8988T (cell line): ENCODE results near the gene NMNAT1.
"Not testable (repeated sequence)": the region's sequence is repeated elsewhere in the genome, so short reads cannot be mapped to it uniquely, and the experiment has no call there.

Experiments
- DNase-seq: peaks from one replicate; pipeline ENCODE4 v3.0.0; 2011

The NMNAT1 gene

GRCh38 chr1:10020678-10021077, 77.4 kb downstream of the NMNAT1 start:
- DNase-seq, result not testable (repeated sequence)

DNA sequence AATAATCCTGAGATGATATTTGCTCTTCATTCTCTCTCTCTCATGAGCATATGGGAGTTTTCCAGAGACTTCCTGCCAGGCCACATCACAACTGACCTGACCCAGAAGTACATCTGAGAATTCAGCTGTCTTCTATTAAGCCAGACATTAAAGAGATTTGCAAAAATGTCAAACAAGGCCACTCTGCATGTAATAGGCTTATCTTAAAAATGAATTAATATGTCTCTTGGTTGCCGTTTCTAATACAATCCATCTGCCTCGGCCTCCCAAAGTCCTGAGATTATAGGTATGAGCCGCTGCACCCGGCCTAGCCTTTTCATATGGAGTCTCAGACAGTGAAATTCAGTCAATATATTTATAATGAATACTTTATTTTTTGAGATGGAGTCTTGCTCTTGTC, 78.7 kb downstream of the NMNAT1 start:
- DNase-seq, result not testable (repeated sequence)

- DNase-seq, result no peak
Observed at GRCh38 chr1:10022656-10023055, 79.4 kb downstream of the NMNAT1 start.

DNA sequence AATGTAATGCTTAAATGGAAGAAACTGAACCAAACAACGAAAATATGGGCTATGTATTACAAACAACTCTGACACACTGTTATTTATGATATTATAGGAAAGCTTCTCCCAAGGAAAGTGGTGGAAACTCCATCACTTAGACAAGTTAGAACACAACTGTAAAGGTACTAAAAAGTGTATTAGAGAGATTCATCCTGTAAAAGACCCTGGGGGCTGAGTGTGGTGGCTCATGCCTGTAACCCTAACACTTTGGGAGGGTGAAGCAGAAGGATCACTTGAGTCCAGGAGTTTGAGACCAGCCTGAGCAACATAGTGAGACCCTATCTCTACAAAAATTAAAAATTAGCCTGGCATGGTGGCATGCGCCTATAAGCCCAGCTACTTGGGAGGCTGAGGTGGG, 82.1 kb downstream of the NMNAT1 start:
- no peak for DNase-seq

DNA sequence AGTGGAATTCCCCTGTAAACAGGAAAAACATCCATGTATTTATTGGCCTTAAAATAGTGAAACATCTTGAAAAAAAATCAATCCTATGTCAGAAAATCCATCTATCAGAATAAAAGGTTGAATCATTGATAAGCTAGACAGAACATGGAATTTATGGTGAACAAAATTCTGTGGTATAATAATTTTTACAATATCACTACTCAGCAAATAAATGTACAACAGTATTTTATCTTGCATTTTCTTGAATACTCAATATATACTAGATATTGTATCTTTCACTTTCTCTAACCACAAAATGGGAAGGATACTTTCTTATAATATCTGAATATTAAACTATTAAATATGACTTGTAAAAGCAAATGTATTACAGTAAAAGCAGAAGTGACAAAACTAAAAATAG, 83.8 kb downstream of the NMNAT1 start:
- DNase-seq, result no peak

DNA sequence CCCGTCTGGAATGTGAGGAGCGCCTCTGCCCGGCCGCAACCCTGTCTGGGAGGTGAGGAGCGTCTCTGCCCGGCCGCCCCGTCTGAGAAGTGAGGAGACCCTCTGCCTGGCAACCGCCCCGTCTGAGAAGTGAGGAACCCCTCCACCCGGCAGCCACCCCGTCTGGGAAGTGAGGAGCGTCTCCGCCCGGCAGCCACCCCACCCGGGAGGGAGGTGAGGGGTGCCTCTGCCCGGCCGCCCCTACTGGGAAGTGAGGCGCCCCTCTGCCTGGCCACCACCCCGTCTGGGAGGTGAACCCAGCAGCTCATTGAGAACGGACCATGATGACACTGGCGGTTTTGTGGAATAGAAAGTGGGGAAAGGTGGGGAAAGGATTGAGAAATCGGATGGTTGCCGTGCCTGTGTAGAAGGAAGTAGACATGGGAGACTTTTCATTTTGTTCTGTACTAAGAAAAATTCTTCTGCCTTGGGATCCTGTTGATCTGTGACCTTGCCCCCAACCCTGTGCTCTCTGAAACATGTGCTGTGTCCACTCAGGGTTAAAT, 85.8 kb downstream of the NMNAT1 start:
- not testable (repeated sequence) for DNase-seq

- DNase-seq, result no peak
Observed at GRCh38 chr1:10031461-10031860, 88.2 kb downstream of the NMNAT1 start.

GRCh38 chr1:10032590-10033358, 89.5 kb downstream of the NMNAT1 start, which contains the start of gene UBE4B:
Gene UBE4B, plus strand, starts transcription at chr1:10032958. Its CDS starts 713 bp downstream, at chr1:10033671.
- peak; percentile 65 for DNase-seq

GRCh38 chr1:10033359-10033845, 90.1 kb downstream of the NMNAT1 start:
- no peak for DNase-seq
